Loucy (cell line): ENCODE data around the gene CDHR5.

ENCODE experiments used
- H2AFZ ChIP-seq: fragments of 200-600 bp; sonication (generic); 2 replicates; pipeline ENCODE4 v1.6.0; 2016; ENCODE audit warnings: antibody characterized with exemption, mild to moderate bottlenecking, low read length, moderate library complexity
- H3F3A ChIP-seq: fragments of 200-600 bp; 2 replicates; pipeline ENCODE4 v1.6.0; 2016; ENCODE audit warnings: antibody characterized with exemption, low read depth, mild to moderate bottlenecking
- H3K27me3 ChIP-seq: fragments of 200-600 bp; sonication (generic); 2 replicates; pipeline ENCODE4 v1.6.1; 2014; ENCODE audit warnings: low read length, mild to moderate bottlenecking; ENCODE audit not compliant: insufficient read depth, poor library complexity, severe bottlenecking
- H3K36me3 ChIP-seq: fragments of 200-600 bp; sonication (generic); 2 replicates; pipeline ENCODE4 v1.6.1; 2016; ENCODE audit warnings: low read length; ENCODE audit not compliant: insufficient read depth
- H3K4me1 ChIP-seq: fragments of 200-600 bp; sonication (generic); 2 replicates; pipeline ENCODE4 v1.5.1; 2014; ENCODE audit warnings: low read length, mild to moderate bottlenecking; ENCODE audit not compliant: insufficient read depth, poor library complexity, severe bottlenecking
- H3K4me2 ChIP-seq: fragments of 200-600 bp; sonication (generic); 2 replicates; pipeline ENCODE4 v1.6.0; 2014; ENCODE audit warnings: antibody characterized with exemption, low read length, low read depth, mild to moderate bottlenecking; ENCODE audit not compliant: poor library complexity, severe bottlenecking
- H3K4me3 ChIP-seq: fragments of 200-600 bp; sonication (generic); 2 replicates; pipeline ENCODE4 v1.5.1; 2014; ENCODE audit warnings: low read length, mild to moderate bottlenecking, mixed read lengths; ENCODE audit not compliant: poor library complexity, severe bottlenecking
- H3K79me2 ChIP-seq: fragments of 200-600 bp; sonication (generic); 2 replicates; pipeline ENCODE4 v1.6.1; 2014; ENCODE audit warnings: low read length; ENCODE audit not compliant: insufficient read depth
- H3K9ac ChIP-seq: fragments of 200-600 bp; sonication (generic); 2 replicates; pipeline ENCODE4 v1.6.0; 2014; ENCODE audit warnings: mild to moderate bottlenecking, low read depth, low read length, moderate library complexity; ENCODE audit not compliant: poor library complexity, severe bottlenecking
- H3K9me2 ChIP-seq: fragments of 200-600 bp; sonication (generic); replicated peaks from 2 replicates; pipeline ENCODE4 v1.6.1; 2016; ENCODE audit warnings: low read depth, low read length, mixed read lengths
- H3K9me3 ChIP-seq: fragments of 200-600 bp; sonication (generic); 2 replicates; pipeline ENCODE4 v1.6.1; 2014; ENCODE audit warnings: mild to moderate bottlenecking, antibody characterized with exemption, low read length, low read depth; ENCODE audit not compliant: insufficient read depth
- H4K20me1 ChIP-seq: fragments of 200-600 bp; sonication (generic); 2 replicates; pipeline ENCODE4 v1.6.0; 2014; ENCODE audit warnings: antibody characterized with exemption, low read length, mild to moderate bottlenecking; ENCODE audit not compliant: insufficient read depth, poor library complexity, severe bottlenecking
- EZH2phosphoT487 ChIP-seq: fragments of 200-600 bp; IDR thresholded peaks from 2 replicates; pipeline ENCODE4 v1.6.1; 2018; ENCODE audit warnings: antibody characterized with exemption, mild to moderate bottlenecking, moderate library complexity, borderline replicate concordance
- TF ChIP-seq, protein P1 (sequence below): fragments of 200-600 bp; sonication (generic); conservative IDR thresholded peaks from 2 replicates; pipeline ENCODE4 v1.5.1; 2014; ENCODE audit warnings: mild to moderate bottlenecking, antibody characterized with exemption, low read length

CDHR5 gene

DNA sequence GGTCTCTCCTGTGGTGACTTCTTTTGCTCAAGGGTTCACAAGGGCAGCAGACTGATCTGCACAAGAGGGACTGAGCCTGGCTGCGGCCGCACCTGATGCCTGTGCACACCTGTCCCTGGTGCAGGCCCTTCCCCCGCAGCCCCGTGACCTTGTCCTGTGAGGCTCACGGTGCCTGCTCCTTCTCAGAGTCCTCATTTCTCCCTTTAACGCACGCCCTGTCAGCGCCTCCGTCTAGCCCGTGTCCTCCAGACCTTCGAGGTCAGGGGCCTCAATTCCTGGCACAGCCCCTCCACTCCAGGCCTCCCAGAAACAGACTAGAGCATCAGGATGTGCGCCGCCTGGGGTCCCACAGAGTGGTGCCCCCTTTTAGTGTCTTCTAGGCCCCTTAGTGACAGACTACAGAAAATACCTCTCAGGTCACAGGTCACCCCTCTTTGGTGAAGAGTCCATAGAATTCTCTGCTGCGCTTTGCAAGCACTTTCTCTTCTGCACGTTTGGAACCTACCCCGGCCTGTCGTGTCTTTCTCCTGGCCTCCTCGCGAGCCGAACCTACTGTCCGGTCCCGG, 11.3 kb upstream of the CDHR5 start:
- TF ChIP-seq, protein P1, sequence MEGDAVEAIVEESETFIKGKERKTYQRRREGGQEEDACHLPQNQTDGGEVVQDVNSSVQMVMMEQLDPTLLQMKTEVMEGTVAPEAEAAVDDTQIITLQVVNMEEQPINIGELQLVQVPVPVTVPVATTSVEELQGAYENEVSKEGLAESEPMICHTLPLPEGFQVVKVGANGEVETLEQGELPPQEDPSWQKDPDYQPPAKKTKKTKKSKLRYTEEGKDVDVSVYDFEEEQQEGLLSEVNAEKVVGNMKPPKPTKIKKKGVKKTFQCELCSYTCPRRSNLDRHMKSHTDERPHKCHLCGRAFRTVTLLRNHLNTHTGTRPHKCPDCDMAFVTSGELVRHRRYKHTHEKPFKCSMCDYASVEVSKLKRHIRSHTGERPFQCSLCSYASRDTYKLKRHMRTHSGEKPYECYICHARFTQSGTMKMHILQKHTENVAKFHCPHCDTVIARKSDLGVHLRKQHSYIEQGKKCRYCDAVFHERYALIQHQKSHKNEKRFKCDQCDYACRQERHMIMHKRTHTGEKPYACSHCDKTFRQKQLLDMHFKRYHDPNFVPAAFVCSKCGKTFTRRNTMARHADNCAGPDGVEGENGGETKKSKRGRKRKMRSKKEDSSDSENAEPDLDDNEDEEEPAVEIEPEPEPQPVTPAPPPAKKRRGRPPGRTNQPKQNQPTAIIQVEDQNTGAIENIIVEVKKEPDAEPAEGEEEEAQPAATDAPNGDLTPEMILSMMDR = no peak
- TF ChIP-seq EZH2phosphoT487 = no peak
- Histone ChIP-seq H4K20me1 (no peaks in the 10 kb centered on the region), H3K4me2 (no peak overlapping the region)

DNA sequence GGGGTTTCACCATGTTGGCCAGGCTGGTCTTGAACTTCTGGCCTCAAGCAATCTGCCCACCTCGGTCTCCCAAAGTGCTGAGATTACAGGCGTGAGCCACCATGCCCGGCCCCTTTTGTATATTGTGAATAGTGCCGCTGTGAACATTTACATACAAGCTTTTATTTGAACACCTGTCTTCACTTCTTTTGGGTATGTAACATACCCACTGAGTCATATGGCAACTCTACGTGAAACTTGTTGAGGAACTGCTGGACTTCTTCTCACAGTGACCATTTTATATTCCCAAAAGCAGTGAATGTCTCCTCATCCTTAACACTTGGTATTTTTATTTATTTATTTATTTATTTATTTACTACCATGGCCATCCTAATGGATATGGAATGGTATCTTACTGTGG, 6.1 kb upstream of the CDHR5 start:
- Histone ChIP-seq H3F3A (no peaks in the 10 kb centered on the region), H3K9me2 (no peaks in the 10 kb centered on the region), H2AFZ (no peak overlapping the region), H3K9me3 (no peaks in the 10 kb centered on the region), H3K9ac (no peak overlapping the region), H4K20me1 (no peaks in the 10 kb centered on the region), H3K4me3 (no peak overlapping the region), H3K79me2 (no peaks in the 10 kb centered on the region), H3K4me1 (peaks cover 17% of the 10 kb centered on the region), H3K27me3 (no peaks in the 10 kb centered on the region), H3K4me2 (no peak overlapping the region), H3K36me3 (no peaks in the 10 kb centered on the region)
- TF ChIP-seq, protein P1 = no peak
- no peak for TF ChIP-seq EZH2phosphoT487

More for the DNA sequence above, 11.3 kb upstream of the CDHR5 start:
- no peaks in the 10 kb centered on the region for H3K79me2 ChIP-seq
- no peaks in the 10 kb centered on the region for H3K27me3 ChIP-seq
- no peaks in the 10 kb centered on the region for H3F3A ChIP-seq
- no peak overlapping the region for H3K9ac ChIP-seq
- H3K9me3 ChIP-seq = no peaks in the 10 kb centered on the region
- H2AFZ ChIP-seq = no peak overlapping the region
- H3K36me3 ChIP-seq = no peaks in the 10 kb centered on the region
- no peak overlapping the region for H3K4me3 ChIP-seq
- H3K9me2 ChIP-seq = no peaks in the 10 kb centered on the region
- no peaks in the 10 kb centered on the region for H3K4me1 ChIP-seq

DNA sequence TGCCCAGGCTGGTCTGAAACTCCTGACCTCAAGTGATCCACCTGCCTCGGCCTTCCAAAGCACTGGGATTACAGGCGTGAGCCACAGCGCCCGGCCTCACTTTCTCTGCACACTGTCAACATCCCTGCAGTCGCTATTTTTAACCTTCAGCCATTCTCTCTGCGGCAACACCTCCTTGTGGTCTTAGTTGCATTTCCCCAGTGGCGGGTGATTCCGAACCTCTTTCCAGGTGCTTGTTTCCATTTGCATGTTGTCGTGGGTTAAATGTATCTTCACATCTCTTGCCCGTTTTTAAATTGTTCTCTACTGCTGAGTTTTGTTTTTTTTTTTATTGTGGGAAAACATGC, 4.5 kb upstream of the CDHR5 start:
- TF ChIP-seq, protein P1 = no peak
- no peak for TF ChIP-seq EZH2phosphoT487
- no peaks in the 10 kb centered on the region for H3F3A ChIP-seq
- H3K4me2 ChIP-seq = peak overlapping the region; percentile 8
- no peaks in the 10 kb centered on the region for H3K9me2 ChIP-seq
- H4K20me1 ChIP-seq = no peaks in the 10 kb centered on the region
- no peak overlapping the region for H3K4me3 ChIP-seq
- no peak overlapping the region for H3K9ac ChIP-seq
- no peaks in the 10 kb centered on the region for H3K27me3 ChIP-seq
- no peaks in the 10 kb centered on the region for H3K79me2 ChIP-seq
- no peaks in the 10 kb centered on the region for H3K9me3 ChIP-seq
- H3K36me3 ChIP-seq = no peaks in the 10 kb centered on the region
- peaks cover 17% of the 10 kb centered on the region for H3K4me1 ChIP-seq
- H2AFZ ChIP-seq = no peak overlapping the region
